ENCODE results near the gene FPR3.

Gene FPR3

GRCh38 chr19:51784109-51784785, 10.7 kb upstream of the FPR3 start:
- no peak for TF ChIP-seq CTCF (IDR thresholded peaks at IDR 0.05; ENCODE audit: low read depth, low read length)

GRCh38 chr19:51784922-51785690, 9.9 kb upstream of the FPR3 start:
- no peak for TF ChIP-seq CTCF (IDR thresholded peaks at IDR 0.05; ENCODE audit: low read depth, low read length)
- DNase-seq (ENCODE audit: extremely low read depth, low read depth) = peak; percentile 23

More at GRCh38 chr19:51784109-51784785, 10.7 kb upstream of the FPR3 start:
- no peak for DNase-seq (ENCODE audit: extremely low read depth, low read depth)

GRCh38 chr19:51786646-51787494, 8.1 kb upstream of the FPR3 start:
- TF ChIP-seq CTCF (IDR thresholded peaks at IDR 0.05; ENCODE audit: low read depth, low read length) = no peak
- DNase-seq (ENCODE audit: extremely low read depth, low read depth) = no peak

- DNase-seq (ENCODE audit: extremely low read depth, low read depth) = no peak
- no peak for TF ChIP-seq CTCF (IDR thresholded peaks at IDR 0.05; ENCODE audit: low read depth, low read length)
Measured at GRCh38 chr19:51788029-51788428, 6.9 kb upstream of the FPR3 start.

GRCh38 chr19:51789061-51789795, 5.7 kb upstream of the FPR3 start:
- no peak for DNase-seq (ENCODE audit: extremely low read depth, low read depth)
- no peak for TF ChIP-seq CTCF (IDR thresholded peaks at IDR 0.05; ENCODE audit: low read depth, low read length)

GRCh38 chr19:51792932-51793331, 2.0 kb upstream of the FPR3 start:
- no peak for DNase-seq (ENCODE audit: extremely low read depth, low read depth)
- no peak for TF ChIP-seq CTCF (IDR thresholded peaks at IDR 0.05; ENCODE audit: low read depth, low read length)
